NOMO-1 (cell line): ENCODE data around the gene YJU2.
"Not testable (repeated sequence)": the region's sequence is repeated elsewhere in the genome, so short reads cannot be mapped to it uniquely, and the experiment has no call there.

ENCODE experiments used
- DNase-seq, 2 experiments: peaks; one replicate each; lab custom pipeline; 2025; ENCODE audit not compliant: unreplicated experiment in 2 of 2; lab: John Stamatoyannopoulos, UW

The YJU2 gene

GRCh38 chr19:4227771-4228170, 19.1 kb upstream of the YJU2 start:
- no peak for DNase-seq

DNA sequence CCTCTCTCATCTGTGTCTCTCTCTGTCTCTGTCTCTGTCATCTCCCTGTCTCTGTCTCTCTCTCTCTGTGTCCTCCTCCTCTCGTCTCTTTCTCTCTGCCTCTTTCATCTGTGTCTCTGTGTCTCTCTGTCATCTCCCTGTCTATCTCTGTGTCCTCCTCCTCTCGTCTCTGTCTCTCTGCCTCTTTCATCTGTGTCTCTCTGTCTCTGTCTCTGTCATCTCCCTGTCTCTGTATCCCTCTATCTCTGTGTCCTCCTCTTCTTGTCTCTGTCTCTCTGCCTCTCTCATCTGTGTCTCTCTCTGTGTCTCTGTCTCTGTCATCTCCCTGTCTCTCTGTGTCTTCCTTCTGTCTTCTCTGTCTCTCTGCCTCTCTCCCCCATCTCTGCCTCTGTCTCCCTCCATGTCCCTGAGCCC, 18.1 kb upstream of the YJU2 start:
- no peak for DNase-seq

GRCh38 chr19:4229179-4229931, 17.5 kb upstream of the YJU2 start, which contains the start of gene EBI3:
EBI3 (plus strand) TSS chr19:4229523; CDS start chr19:4229551, 28 bp downstream.
- no peak for DNase-seq

- not testable (repeated sequence) for DNase-seq
Observed at GRCh38 chr19:4230237-4230636, 16.6 kb upstream of the YJU2 start.

DNA sequence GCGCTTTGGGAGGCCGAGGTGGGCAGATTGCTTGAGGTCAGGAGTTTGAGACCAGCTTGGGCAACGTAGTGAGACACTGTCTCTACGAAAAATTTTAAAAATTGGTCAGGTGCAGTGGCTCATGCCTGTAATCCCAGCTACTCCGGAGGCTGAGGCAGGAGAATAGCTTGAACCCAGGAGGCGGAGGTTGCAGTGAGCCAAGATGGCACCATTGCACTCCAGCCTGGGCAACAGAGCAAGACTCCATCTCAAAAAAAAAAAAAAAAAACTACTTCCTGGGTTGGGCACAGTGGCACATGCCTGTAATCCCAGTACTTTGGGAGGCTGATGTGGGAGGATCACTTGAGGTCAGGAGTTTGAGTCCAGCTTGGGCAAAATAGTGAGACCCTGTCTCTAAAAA, 15.4 kb upstream of the YJU2 start:
- not testable (repeated sequence) for DNase-seq

GRCh38 chr19:4232139-4232538, 14.7 kb upstream of the YJU2 start:
- not testable (repeated sequence) for DNase-seq

GRCh38 chr19:4232614-4233281, 14.1 kb upstream of the YJU2 start:
- DNase-seq = no peak

DNA sequence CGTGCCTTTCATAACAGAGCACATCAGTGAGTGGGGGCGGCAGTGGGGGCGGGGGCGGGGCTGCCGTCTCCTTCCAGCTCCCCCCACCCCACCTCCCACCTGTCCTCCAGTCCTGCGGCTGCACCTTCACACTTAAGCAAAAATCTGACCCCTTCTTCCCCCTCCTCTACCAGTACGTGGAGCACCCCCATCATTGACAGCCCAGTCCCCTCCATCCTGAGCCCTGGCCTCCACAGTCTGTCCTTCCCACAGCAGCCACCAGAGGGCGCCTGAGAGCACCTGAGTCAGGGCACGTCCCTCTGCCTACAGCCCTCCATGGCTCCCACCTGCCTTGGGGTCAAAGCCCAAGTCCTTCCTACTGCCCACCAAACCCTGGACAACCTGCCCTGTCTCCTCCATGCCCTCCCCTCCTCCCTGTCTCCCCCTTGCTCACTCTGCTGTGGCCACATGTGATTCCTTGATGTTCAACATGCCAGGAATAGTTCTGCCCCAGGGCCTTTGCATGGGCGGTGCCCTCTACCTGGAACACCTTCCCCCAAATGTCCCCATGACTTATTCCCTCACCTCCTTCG, 13.5 kb upstream of the YJU2 start:
- DNase-seq = peak; percentile 6 to 29

DNA sequence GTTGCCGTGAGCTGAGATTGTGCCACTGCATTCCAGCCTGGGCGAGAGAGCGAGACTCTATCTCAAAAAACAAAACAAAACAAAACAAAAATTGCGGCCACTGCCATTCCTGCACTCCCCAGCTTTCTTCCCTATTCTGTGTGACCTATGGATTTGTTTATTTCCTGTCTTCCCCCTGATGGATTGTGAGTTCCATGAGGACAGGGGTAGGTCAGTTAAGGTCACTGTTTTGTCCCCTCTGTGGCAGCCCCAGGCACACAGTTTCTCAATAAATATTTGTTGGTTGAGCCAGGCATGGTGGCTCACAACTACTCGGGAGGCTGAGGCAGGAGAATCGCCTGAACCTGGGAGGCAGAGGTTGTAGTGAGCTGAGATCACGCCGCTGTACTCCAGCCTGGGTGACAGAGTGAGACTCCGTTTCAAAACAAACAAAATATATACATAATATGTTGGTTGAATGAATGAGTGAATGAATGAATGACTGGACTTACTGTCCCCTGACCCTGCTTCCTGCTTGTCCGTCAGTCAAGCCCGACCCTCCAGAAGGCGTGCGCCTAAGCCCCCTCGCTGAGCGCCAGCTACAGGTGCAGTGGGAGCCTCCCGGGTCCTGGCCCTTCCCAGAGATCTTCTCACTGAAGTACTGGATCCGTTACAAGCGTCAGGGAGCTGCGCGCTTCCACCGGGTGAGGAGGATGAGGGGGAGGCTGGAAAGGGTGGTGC, 12.6 kb upstream of the YJU2 start:
- DNase-seq = no peak

- no peak for DNase-seq
Observed at GRCh38 chr19:4234862-4235201, 12.0 kb upstream of the YJU2 start.

DNA sequence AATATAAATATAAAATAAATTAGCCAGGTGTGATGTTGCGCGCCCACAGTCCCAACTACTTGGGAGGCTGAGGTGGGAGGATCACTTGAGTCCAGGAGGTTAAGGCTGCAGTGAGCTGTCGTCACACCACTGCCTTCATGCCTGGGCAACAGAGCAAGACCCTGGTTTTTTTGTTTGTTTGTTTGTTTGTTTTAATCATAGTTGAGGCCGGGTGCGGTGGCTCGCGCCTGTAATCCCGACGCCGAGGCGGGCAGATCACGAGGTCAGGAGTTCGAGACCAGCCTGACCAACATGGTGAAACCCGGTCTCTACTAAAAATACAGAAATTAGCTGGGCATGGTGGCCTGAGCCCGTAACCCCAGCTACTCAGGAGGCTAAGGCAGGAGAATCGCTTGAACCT, 9.4 kb upstream of the YJU2 start:
- DNase-seq = not testable (repeated sequence)

DNA sequence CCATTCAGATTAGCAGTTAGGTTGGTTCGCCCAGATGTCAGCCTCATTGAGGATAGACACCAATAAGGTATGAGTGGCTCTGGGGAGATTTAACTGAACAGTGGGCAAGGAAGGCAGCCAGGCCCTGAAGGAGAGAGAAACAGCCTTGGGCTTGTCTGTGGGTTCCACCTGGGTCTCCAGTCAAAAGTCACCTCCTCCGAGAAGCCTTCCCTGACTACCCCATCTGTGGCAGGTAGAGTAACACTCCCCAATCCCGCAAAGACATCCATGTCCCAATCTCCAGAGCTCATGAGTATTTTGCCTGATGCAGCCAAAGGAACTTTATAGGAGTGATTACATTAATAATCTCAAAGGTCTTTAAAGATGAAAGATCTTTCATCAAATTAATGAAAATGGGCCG, 8.0 kb upstream of the YJU2 start:
- no peak for DNase-seq

DNA sequence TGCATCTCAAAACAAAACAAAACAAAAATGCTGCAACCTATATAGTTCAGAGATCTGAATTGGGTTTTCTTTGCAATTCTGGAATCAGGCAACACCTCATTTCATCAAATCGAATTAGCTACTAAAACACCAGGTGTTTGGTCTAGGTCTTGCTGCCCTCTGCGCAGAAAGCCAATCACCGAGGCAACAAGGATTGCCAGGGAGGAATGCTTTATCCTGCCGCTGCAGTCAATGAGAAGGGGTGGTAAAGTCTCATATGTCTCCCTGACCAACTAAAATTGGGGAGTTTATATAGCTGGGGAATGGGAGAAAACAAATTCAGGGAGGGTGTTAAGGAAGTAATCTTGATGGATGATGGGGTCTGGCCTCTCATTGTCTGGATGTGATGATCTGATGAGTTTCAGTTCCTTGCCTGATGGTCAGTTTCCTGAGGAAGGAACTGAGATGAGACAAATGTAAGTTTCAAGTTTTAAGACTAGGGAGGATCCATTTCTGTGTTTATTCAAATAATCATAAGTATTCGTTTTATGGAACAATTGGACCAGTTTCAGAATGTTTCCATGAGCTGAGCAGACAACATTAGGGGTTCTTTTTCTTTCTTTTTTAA, 5.0 kb upstream of the YJU2 start:
- DNase-seq = peak in 1 of 2 experiments; percentile 56

- DNase-seq = not testable (repeated sequence)
Observed at GRCh38 chr19:4245938-4246337, 942 bp upstream of the YJU2 start.

GRCh38 chr19:4256563-4256962, 9.7 kb downstream of the YJU2 start:
- no peak for DNase-seq

DNA sequence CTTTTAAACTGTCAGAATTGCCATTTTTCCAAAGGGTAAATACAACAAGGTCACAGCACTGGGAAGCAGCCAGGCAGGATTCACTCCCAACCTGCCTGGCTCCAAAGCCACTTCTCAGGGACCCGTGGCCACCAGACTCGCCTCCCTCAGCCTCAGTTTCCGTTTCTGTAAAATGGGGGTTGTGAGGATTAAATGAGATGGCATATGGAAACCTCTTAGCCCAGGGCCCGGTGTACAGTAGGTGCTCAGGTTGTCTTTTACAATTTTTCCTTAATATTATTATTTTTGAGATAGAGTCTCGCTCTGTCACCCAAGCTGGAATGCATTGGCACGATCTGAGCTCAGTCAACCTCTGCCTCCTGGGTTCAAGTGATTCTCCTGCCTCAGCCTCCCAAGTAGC, 10.1 kb downstream of the YJU2 start:
- DNase-seq = no peak

DNA sequence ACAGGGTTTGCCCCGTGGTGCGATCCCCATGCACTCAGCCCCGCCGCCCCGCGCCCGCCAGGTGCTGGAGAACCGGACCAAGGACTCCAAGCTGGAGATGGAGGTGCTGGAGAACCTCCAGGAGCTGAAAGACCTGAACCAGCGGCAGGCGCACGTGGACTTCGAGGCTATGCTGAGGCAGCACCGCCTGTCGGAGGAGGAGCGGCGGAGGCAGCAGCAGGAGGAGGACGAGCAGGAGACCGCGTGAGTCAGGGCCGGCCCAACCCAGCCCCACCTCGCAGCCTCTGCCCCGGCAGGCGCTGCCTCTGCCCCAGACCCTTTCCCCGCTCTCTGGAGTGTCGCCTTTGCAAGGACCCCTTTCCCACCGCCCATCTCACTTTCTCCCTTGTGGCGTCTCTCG, 11.3 kb downstream of the YJU2 start:
- DNase-seq = no peak

DNA sequence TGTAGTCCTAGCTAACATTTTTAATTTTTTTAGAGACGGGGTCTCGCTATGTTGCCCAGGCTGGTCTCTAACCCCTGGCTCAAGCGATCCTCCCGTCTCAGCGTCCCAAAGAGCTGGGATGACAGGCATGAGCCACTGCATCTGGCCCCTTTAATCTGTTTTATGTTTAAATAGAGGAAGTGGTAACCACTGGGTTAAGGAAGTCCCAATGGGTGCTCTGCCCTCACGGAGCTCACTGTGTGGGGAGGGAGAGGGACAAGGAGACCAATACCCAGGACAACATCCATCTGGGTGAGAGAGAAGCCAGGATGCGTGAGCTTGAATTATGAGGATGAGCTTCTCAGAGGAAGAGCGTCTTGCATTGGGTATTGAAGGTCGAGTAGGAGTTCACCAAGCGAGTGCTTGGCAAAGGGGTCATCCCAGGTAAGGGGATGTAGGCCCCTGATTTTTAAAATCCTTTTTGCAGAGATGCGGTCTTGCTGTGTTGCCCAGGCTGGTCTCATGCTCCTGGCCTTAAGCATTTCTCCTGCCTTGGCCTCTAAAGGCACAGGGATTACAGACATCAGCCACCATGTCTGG, 13.8 kb downstream of the YJU2 start:
- DNase-seq = peak in 1 of 2 experiments; percentile 21

GRCh38 chr19:4264812-4265211, 17.9 kb downstream of the YJU2 start:
- no peak for DNase-seq

GRCh38 chr19:4266253-4267000, 19.5 kb downstream of the YJU2 start:
- no peak for DNase-seq
